K562 (cell line): ENCODE data around the gene SCGB3A2. TPM values are rescaled to one million over a fixed set of nuclear protein-coding genes. Genes with fewer than 3 reads are reported as not detected.

Experiments used
- DDX20 ChIP-seq: fragments of 450-650 bp; IDR thresholded peaks from 2 replicates; pipeline ENCODE4 v1.6.1; 2016; ENCODE audit warnings: missing genetic modification characterization, low read depth, mild to moderate bottlenecking, missing compliant biosample characterization, moderate library complexity
- IRF9 ChIP-seq: fragments of 450-650 bp; IDR thresholded peaks from 2 replicates; pipeline ENCODE4 v1.6.1; 2016; ENCODE audit warnings: missing biosample characterization, missing genetic modification characterization
- KDM4B ChIP-seq, 2 experiments: fragments of 450-650 bp in 1 of 2; sonication (generic) in 1 of 2; IDR thresholded peaks; 2 replicates each; pipeline ENCODE4 v1.6.1; 2016 to 2017; ENCODE audit warnings: borderline replicate concordance in 2 of 2, antibody characterized with exemption in 1 of 2, low read depth in 1 of 2, mild to moderate bottlenecking in 1 of 2
- NCOR1 ChIP-seq: fragments of 450-650 bp; IDR thresholded peaks from 2 replicates; pipeline ENCODE4 v1.6.1; 2016; ENCODE audit warnings: mild to moderate bottlenecking, moderate library complexity
- POLR2AphosphoS5 ChIP-seq: IDR thresholded peaks from 2 replicates; pipeline ENCODE4 v1.6.1; 2011; ENCODE audit warnings: mild to moderate bottlenecking, low read depth, low read length, moderate library complexity; ENCODE audit not compliant: control insufficient read depth, insufficient read depth
- ZNF707 ChIP-seq: fragments of 250-450 bp; sonication (Bioruptor Pico); conservative IDR thresholded peaks from 2 replicates; pipeline ENCODE4 v1.8.0; 2022; ENCODE audit warnings: inconsistent platforms, mild to moderate bottlenecking, moderate library complexity
- ZNF76 ChIP-seq: fragments of 250-450 bp; sonication (Bioruptor Pico); IDR thresholded peaks from 2 replicates; pipeline ENCODE4 v1.4.0; 2020; ENCODE audit warnings: mild to moderate bottlenecking, moderate library complexity, borderline replicate concordance
- ZZZ3 ChIP-seq: fragments of 450-650 bp; IDR thresholded peaks from 2 replicates; pipeline ENCODE4 v1.6.1; 2016; ENCODE audit warnings: antibody characterized with exemption, mild to moderate bottlenecking, moderate library complexity
- polyA plus RNA-seq, 8 experiments: library from polyadenylated mRNA; depleted of rRNA in 4 of 8; stranded (reverse) in 5 of 8; unstranded in 3 of 8; fragments of >200 nt; fragmentation: Nextera tagmentation in 2 of 8; fragmentation: Illumina TruSeq in 1 of 8; extraction: Ambion mirVana in 2 of 8; extraction: Trizol in 1 of 8; gene quantifications; 2 replicates each; pipeline versions ENCODE4 v1.2.1 to v1.2.3, GENCODE V29; 2011 to 2014; ENCODE audit warnings: inconsistent platforms in 1 of 8, missing spikeins in 1 of 8
- total RNA-seq, 7 experiments: library from RNA; depleted of rRNA in 6 of 7; stranded (reverse); fragments of >200 nt in 6 of 7; fragmentation: Illumina TruSeq in 2 of 7; extraction: Trizol in 2 of 7; gene quantifications; 2 replicates each; pipeline versions ENCODE4 v1.2.1 to v1.2.3, GENCODE V29; 2011 to 2021; ENCODE audit warnings: low replicate concordance in 1 of 7
- TF ChIP-seq, protein P1 (sequence below): fragments of 200-600 bp; sonication (generic); IDR thresholded peaks from one replicate; pipeline ENCODE4 v1.6.1; 2012; ENCODE audit warnings: mild to moderate bottlenecking, low read depth, low read length, inconsistent platforms
- TF ChIP-seq, protein P2 (sequence below): fragments of 250-450 bp; sonication (Bioruptor Pico); IDR thresholded peaks from 2 replicates; pipeline ENCODE4 v1.4.0; 2020

SCGB3A2 gene
- total and polyA plus RNA-seq, 9 of the 15 experiments (the other 6 are each of a cell fraction or from before 2014, with no cell fraction given) = 0.35 TPM; not detected in 8

DNA sequence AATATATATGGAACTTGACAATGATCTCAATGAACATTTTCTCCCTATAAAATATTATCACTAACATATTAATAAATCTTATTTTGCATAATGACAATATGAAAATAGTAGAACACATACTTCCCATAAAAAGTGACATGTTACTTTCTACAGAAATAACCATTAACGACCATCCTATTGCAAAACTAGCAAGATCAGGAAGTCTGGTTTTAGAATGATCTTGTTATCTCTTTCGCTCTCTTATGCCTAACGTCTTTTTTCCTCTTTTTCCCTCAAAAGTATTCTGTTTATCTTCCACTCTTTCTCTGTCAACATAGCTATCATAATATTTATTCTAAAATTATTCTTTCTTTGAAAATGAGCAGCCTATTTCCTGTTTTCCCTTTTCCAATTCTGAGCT, 49.4 kb downstream of the SCGB3A2 start (continued):
- TF ChIP-seq, protein P1, sequence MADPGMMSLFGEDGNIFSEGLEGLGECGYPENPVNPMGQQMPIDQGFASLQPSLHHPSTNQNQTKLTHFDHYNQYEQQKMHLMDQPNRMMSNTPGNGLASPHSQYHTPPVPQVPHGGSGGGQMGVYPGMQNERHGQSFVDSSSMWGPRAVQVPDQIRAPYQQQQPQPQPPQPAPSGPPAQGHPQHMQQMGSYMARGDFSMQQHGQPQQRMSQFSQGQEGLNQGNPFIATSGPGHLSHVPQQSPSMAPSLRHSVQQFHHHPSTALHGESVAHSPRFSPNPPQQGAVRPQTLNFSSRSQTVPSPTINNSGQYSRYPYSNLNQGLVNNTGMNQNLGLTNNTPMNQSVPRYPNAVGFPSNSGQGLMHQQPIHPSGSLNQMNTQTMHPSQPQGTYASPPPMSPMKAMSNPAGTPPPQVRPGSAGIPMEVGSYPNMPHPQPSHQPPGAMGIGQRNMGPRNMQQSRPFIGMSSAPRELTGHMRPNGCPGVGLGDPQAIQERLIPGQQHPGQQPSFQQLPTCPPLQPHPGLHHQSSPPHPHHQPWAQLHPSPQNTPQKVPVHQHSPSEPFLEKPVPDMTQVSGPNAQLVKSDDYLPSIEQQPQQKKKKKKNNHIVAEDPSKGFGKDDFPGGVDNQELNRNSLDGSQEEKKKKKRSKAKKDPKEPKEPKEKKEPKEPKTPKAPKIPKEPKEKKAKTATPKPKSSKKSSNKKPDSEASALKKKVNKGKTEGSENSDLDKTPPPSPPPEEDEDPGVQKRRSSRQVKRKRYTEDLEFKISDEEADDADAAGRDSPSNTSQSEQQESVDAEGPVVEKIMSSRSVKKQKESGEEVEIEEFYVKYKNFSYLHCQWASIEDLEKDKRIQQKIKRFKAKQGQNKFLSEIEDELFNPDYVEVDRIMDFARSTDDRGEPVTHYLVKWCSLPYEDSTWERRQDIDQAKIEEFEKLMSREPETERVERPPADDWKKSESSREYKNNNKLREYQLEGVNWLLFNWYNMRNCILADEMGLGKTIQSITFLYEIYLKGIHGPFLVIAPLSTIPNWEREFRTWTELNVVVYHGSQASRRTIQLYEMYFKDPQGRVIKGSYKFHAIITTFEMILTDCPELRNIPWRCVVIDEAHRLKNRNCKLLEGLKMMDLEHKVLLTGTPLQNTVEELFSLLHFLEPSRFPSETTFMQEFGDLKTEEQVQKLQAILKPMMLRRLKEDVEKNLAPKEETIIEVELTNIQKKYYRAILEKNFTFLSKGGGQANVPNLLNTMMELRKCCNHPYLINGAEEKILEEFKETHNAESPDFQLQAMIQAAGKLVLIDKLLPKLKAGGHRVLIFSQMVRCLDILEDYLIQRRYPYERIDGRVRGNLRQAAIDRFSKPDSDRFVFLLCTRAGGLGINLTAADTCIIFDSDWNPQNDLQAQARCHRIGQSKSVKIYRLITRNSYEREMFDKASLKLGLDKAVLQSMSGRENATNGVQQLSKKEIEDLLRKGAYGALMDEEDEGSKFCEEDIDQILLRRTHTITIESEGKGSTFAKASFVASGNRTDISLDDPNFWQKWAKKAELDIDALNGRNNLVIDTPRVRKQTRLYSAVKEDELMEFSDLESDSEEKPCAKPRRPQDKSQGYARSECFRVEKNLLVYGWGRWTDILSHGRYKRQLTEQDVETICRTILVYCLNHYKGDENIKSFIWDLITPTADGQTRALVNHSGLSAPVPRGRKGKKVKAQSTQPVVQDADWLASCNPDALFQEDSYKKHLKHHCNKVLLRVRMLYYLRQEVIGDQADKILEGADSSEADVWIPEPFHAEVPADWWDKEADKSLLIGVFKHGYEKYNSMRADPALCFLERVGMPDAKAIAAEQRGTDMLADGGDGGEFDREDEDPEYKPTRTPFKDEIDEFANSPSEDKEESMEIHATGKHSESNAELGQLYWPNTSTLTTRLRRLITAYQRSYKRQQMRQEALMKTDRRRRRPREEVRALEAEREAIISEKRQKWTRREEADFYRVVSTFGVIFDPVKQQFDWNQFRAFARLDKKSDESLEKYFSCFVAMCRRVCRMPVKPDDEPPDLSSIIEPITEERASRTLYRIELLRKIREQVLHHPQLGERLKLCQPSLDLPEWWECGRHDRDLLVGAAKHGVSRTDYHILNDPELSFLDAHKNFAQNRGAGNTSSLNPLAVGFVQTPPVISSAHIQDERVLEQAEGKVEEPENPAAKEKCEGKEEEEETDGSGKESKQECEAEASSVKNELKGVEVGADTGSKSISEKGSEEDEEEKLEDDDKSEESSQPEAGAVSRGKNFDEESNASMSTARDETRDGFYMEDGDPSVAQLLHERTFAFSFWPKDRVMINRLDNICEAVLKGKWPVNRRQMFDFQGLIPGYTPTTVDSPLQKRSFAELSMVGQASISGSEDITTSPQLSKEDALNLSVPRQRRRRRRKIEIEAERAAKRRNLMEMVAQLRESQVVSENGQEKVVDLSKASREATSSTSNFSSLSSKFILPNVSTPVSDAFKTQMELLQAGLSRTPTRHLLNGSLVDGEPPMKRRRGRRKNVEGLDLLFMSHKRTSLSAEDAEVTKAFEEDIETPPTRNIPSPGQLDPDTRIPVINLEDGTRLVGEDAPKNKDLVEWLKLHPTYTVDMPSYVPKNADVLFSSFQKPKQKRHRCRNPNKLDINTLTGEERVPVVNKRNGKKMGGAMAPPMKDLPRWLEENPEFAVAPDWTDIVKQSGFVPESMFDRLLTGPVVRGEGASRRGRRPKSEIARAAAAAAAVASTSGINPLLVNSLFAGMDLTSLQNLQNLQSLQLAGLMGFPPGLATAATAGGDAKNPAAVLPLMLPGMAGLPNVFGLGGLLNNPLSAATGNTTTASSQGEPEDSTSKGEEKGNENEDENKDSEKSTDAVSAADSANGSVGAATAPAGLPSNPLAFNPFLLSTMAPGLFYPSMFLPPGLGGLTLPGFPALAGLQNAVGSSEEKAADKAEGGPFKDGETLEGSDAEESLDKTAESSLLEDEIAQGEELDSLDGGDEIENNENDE = no peak
- TF ChIP-seq POLR2AphosphoS5 (no peak), ZNF707 (CRISPR knock-in tag) (no peak), KDM4B (IDR thresholded peaks at IDR 0.05; ENCODE audit: borderline replicate concordance in 2 of 2, low read depth in 1 of 2) (no peak), IRF9 (tag) (no peak), ZZZ3 (no peak), DDX20 (tag) (no peak), NCOR1 (no peak), ZNF76 (no peak)
- TF ChIP-seq, protein P2, sequence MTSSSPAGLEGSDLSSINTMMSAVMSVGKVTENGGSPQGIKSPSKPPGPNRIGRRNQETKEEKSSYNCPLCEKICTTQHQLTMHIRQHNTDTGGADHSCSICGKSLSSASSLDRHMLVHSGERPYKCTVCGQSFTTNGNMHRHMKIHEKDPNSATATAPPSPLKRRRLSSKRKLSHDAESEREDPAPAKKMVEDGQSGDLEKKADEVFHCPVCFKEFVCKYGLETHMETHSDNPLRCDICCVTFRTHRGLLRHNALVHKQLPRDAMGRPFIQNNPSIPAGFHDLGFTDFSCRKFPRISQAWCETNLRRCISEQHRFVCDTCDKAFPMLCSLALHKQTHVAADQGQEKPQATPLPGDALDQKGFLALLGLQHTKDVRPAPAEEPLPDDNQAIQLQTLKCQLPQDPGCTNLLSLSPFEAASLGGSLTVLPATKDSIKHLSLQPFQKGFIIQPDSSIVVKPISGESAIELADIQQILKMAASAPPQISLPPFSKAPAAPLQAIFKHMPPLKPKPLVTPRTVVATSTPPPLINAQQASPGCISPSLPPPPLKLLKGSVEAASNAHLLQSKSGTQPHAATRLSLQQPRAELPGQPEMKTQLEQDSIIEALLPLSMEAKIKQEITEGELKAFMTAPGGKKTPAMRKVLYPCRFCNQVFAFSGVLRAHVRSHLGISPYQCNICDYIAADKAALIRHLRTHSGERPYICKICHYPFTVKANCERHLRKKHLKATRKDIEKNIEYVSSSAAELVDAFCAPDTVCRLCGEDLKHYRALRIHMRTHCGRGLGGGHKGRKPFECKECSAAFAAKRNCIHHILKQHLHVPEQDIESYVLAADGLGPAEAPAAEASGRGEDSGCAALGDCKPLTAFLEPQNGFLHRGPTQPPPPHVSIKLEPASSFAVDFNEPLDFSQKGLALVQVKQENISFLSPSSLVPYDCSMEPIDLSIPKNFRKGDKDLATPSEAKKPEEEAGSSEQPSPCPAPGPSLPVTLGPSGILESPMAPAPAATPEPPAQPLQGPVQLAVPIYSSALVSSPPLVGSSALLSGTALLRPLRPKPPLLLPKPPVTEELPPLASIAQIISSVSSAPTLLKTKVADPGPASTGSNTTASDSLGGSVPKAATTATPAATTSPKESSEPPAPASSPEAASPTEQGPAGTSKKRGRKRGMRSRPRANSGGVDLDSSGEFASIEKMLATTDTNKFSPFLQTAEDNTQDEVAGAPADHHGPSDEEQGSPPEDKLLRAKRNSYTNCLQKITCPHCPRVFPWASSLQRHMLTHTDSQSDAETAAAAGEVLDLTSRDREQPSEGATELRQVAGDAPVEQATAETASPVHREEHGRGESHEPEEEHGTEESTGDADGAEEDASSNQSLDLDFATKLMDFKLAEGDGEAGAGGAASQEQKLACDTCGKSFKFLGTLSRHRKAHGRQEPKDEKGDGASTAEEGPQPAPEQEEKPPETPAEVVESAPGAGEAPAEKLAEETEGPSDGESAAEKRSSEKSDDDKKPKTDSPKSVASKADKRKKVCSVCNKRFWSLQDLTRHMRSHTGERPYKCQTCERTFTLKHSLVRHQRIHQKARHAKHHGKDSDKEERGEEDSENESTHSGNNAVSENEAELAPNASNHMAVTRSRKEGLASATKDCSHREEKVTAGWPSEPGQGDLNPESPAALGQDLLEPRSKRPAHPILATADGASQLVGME (CRISPR knock-in tag) = no peak
